WTC11 (cell line): ENCODE results near the gene TTLL10. TPM values are rescaled to one million over a fixed set of nuclear protein-coding genes. Genes with fewer than 3 reads are reported as not detected.

Experiments used
- ATAC-seq: fragments of 200-7000 bp; cut with Tn5 transposase; 2 replicates; pipeline ENCODE4 v1.10.0; 2021; ENCODE audit warnings: mild to moderate bottlenecking, moderate library complexity
- CTCF ChIA-PET: fragments of 300-600 bp; sonication (Branson Sonifier 250); formaldehyde crosslinking; loops from one replicate; lab custom pipeline; 2021; ENCODE audit warnings: antibody characterized with exemption; lab: Charles Lee
- POLR2A ChIA-PET: fragments of 350-600 bp; sonication (Branson Sonifier 250); formaldehyde crosslinking; loops from one replicate; lab custom pipeline; 2021; ENCODE audit warnings: antibody characterized with exemption; lab: Charles Lee
- DNase-seq: peaks from one replicate; pipeline ENCODE4 v3.0.0; 2021; ENCODE audit warnings: low spot score
- H3K27ac Mint-ChIP-seq: 2 replicates; pipeline ENCODE4 v1.8.0; 2021; ENCODE audit warnings: mixed read lengths
- H3K27me3 Mint-ChIP-seq: 2 replicates; pipeline ENCODE4 v1.8.0; 2021; ENCODE audit warnings: low read depth, mild to moderate bottlenecking, moderate library complexity, mixed read lengths
- H3K36me3 Mint-ChIP-seq: 2 replicates; pipeline ENCODE4 v1.8.0; 2021; ENCODE audit warnings: mixed read lengths
- H3K4me1 Mint-ChIP-seq: 2 replicates; pipeline ENCODE4 v1.8.0; 2022; ENCODE audit warnings: mixed read lengths
- H3K4me3 Mint-ChIP-seq: 2 replicates; pipeline ENCODE4 v1.8.0; 2021; ENCODE audit warnings: mild to moderate bottlenecking, moderate library complexity, mixed read lengths
- H3K9me3 Mint-ChIP-seq: 2 replicates; pipeline ENCODE4 v1.8.0; 2021; ENCODE audit warnings: mixed read lengths
- ARID4B ChIP-seq: sonication (generic); formaldehyde crosslinking; IDR thresholded peaks from 2 replicates; pipeline ENCODE4 v1.8.0; 2023; ENCODE audit warnings: missing genetic modification reagents, mild to moderate bottlenecking, borderline replicate concordance
- ATF6 ChIP-seq: sonication (generic); formaldehyde crosslinking; IDR thresholded peaks from 2 replicates; pipeline ENCODE4 v1.8.1; 2023; ENCODE audit warnings: mild to moderate bottlenecking, missing genetic modification reagents
- CREM ChIP-seq: sonication (generic); formaldehyde crosslinking; IDR thresholded peaks from 2 replicates; pipeline ENCODE4 v1.8.1; 2022; ENCODE audit warnings: mild to moderate bottlenecking, missing genetic modification reagents, moderate library complexity
- E2F1 ChIP-seq: sonication (generic); formaldehyde crosslinking; IDR thresholded peaks from 2 replicates; pipeline ENCODE4 v1.8.0; 2022; ENCODE audit warnings: mild to moderate bottlenecking, missing genetic modification reagents
- EMX1 ChIP-seq: fragments of 250-450 bp; sonication (Bioruptor Pico); IDR thresholded peaks from 2 replicates; pipeline ENCODE4 v1.8.0; 2021; ENCODE audit warnings: mild to moderate bottlenecking
- FOXP1 ChIP-seq: sonication (generic); formaldehyde crosslinking; IDR thresholded peaks from 2 replicates; pipeline ENCODE4 v1.8.0; 2022; ENCODE audit warnings: missing genetic modification reagents, mild to moderate bottlenecking, moderate library complexity, borderline replicate concordance
- GRHL2 ChIP-seq: fragments of 250-450 bp; sonication (Bioruptor Pico); IDR thresholded peaks from 2 replicates; pipeline ENCODE4 v1.8.0; 2022; ENCODE audit warnings: mild to moderate bottlenecking, moderate library complexity; ENCODE audit not compliant: insufficient replicate concordance, severe bottlenecking
- IRF1 ChIP-seq: sonication (generic); formaldehyde crosslinking; IDR thresholded peaks from 2 replicates; pipeline ENCODE4 v1.8.0; 2023; ENCODE audit warnings: missing genetic modification reagents
- JAZF1 ChIP-seq: fragments of 250-450 bp; sonication (Bioruptor Pico); IDR thresholded peaks from 2 replicates; pipeline ENCODE4 v1.9.0; 2021; ENCODE audit warnings: moderate library complexity, mild to moderate bottlenecking, inconsistent platforms
- JUN ChIP-seq: sonication (generic); formaldehyde crosslinking; IDR thresholded peaks from 2 replicates; pipeline ENCODE4 v1.8.0; 2023; ENCODE audit warnings: mild to moderate bottlenecking, missing genetic modification reagents
- MYBL2 ChIP-seq: sonication (generic); formaldehyde crosslinking; IDR thresholded peaks from 2 replicates; pipeline ENCODE4 v1.8.1; 2023; ENCODE audit warnings: mild to moderate bottlenecking, moderate library complexity, missing genetic modification reagents
- NR1H2 ChIP-seq: sonication (generic); formaldehyde crosslinking; IDR thresholded peaks from 2 replicates; pipeline ENCODE4 v1.9.0; 2021; ENCODE audit warnings: mild to moderate bottlenecking, moderate library complexity, missing genetic modification reagents
- RORB ChIP-seq: fragments of 250-450 bp; sonication (Bioruptor Pico); IDR thresholded peaks from 2 replicates; pipeline ENCODE4 v1.9.0; 2021; ENCODE audit warnings: mild to moderate bottlenecking
- SMAD3 ChIP-seq: sonication (generic); formaldehyde crosslinking; IDR thresholded peaks from 2 replicates; pipeline ENCODE4 v1.8.0; 2022; ENCODE audit warnings: missing genetic modification reagents, mild to moderate bottlenecking, borderline replicate concordance
- STAT6 ChIP-seq: sonication (generic); formaldehyde crosslinking; conservative IDR thresholded peaks from 2 replicates; pipeline ENCODE4 v1.8.1; 2023; ENCODE audit warnings: mild to moderate bottlenecking, low read depth, missing genetic modification reagents, moderate library complexity
- USF2 ChIP-seq: sonication (generic); formaldehyde crosslinking; IDR thresholded peaks from 2 replicates; pipeline ENCODE4 v1.8.1; 2023; ENCODE audit warnings: mild to moderate bottlenecking, missing genetic modification reagents, moderate library complexity
- ZNF121 ChIP-seq: sonication (generic); formaldehyde crosslinking; IDR thresholded peaks from 2 replicates; pipeline ENCODE4 v1.8.0; 2023; ENCODE audit warnings: missing genetic modification reagents
- ZNF219 ChIP-seq: sonication (generic); formaldehyde crosslinking; IDR thresholded peaks from 2 replicates; pipeline ENCODE4 v1.8.0; 2023; ENCODE audit warnings: missing genetic modification reagents, mild to moderate bottlenecking, borderline replicate concordance
- ZNF512 ChIP-seq: sonication (generic); formaldehyde crosslinking; IDR thresholded peaks from 2 replicates; pipeline ENCODE4 v1.8.1; 2022; ENCODE audit warnings: missing genetic modification reagents, borderline replicate concordance
- ZNF671 ChIP-seq: fragments of 250-450 bp; sonication (Bioruptor Pico); IDR thresholded peaks from 2 replicates; pipeline ENCODE4 v1.8.0; 2021; ENCODE audit warnings: mild to moderate bottlenecking
- total RNA-seq: library from RNA; stranded (reverse); gene quantifications from 3 replicates; pipeline ENCODE4 v1.2.3, GENCODE V29; 2021

TTLL10 gene
- total RNA-seq, 1 experiment from 2014 or later = 1.1 TPM

- peaks cover 1% of the 10 kb centered on the region for H3K9me3 Mint-ChIP-seq
- ChIA-PET POLR2A (no interaction called here), CTCF (no interaction called here)
- H3K36me3 Mint-ChIP-seq = peaks cover under 1% of the 10 kb centered on the region
- H3K27me3 Mint-ChIP-seq = peaks cover 11% of the 10 kb centered on the region
- ATAC-seq = no peak
- H3K4me3 Mint-ChIP-seq = no peak overlapping the region
- peaks cover 11% of the 10 kb centered on the region for H3K4me1 Mint-ChIP-seq
- no peak for DNase-seq
- TF ChIP-seq JUN (CRISPR knock-in tag) = no peak
- no peak overlapping the region for H3K27ac Mint-ChIP-seq
These were observed 13.3 kb upstream of the TTLL10 start for GRCh38 chr1:1160281-1160930.

- ATAC-seq (no peak), DNase-seq (no peak)
- POLR2A ChIA-PET = no interaction called here
- CTCF ChIA-PET = interaction anchor here (0.5 to 1.9 kb wide), 3 partner anchors 13 to 112 kb away, joined by 4 to 9 read pairs (median 5); partner anchors contain the start of genes TTLL10 and UBE2J2
- Mint-ChIP-seq H3K27ac (no peak overlapping the region), H3K9me3 (no peaks in the 10 kb centered on the region), H3K4me3 (no peak overlapping the region), H3K36me3 (no peaks in the 10 kb centered on the region), H3K27me3 (peaks cover 7% of the 10 kb centered on the region), H3K4me1 (peaks cover 11% of the 10 kb centered on the region)
- no peak for TF ChIP-seq STAT6
- no peak for TF ChIP-seq ZNF121
- no peak for TF ChIP-seq ZNF512 (CRISPR knock-in tag)
- no peak for TF ChIP-seq MYBL2 (CRISPR knock-in tag)
- no peak for TF ChIP-seq USF2 (CRISPR knock-in tag)
- TF ChIP-seq FOXP1 (CRISPR knock-in tag) = no peak
- TF ChIP-seq SMAD3 (CRISPR knock-in tag) = no peak
- TF ChIP-seq ATF6 (CRISPR knock-in tag) = no peak
- no peak for TF ChIP-seq ZNF219 (CRISPR knock-in tag)
- no peak for TF ChIP-seq IRF1 (CRISPR knock-in tag)
- no peak for TF ChIP-seq GRHL2
- TF ChIP-seq ZNF671 (CRISPR knock-in tag) = no peak
- TF ChIP-seq CREM (CRISPR knock-in tag) = no peak
- no peak for TF ChIP-seq RORB (CRISPR knock-in tag)
- TF ChIP-seq E2F1 (CRISPR knock-in tag) = no peak
- TF ChIP-seq ARID4B = no peak
- no peak for TF ChIP-seq NR1H2
- no peak for TF ChIP-seq JAZF1
- TF ChIP-seq EMX1 (CRISPR knock-in tag) = no peak
These were observed 12.5 kb upstream of the TTLL10 start for GRCh38 chr1:1161078-1161682.
